Measurements from ENCODE around the gene RNF175. TPM values are rescaled to one million over a fixed set of nuclear protein-coding genes. Genes with fewer than 3 reads are reported as not detected.

RNF175 gene
- total and polyA plus RNA-seq, 10 donors = 0.26 to 1.9 (median 0.46) TPM; not detected in 1

DNA sequence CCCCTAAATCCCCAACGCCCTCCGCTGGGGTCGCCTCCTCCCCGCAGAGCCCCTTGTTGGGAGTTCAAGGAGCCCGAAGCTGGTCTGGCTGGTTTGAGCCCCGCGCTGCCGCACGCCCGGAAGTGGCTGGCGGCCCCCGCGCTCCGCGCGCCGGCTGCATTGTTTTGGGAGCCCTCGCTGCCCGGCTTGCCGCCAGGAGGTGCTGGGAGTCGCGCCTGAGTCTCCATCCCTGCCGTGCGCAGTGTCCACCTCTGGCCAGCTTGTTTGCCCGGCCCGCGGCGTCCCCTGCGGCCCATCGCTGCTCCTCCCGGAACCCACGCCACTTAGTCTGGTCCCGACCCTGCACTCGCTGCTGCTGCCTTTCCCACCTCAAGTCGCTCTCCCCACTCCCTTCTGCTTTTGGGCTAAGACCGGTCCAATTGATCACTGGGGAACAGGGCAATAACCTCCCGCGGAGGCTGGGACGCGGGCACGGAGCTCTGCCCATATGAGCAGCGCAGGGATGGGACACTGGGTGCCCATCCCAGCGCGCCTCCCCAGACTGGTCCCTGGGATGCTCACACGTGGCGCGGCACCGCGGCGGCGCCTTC lies 31.2 kb upstream of the RNF175 start:
- no peaks in the 10 kb centered on the region for H3K36me3 ChIP-seq
- peak; percentile 84 for DNase-seq

GRCh38 chr4:153790500-153790865 lies 30.7 kb upstream of the RNF175 start:
- intact Hi-C loops (cut with DNase I; ENCODE audit: low total_unique reads) = no loop called here
- peaks cover 15 to 100% (median 82%) of the 10 kb centered on the region in 7 donors for H3K27me3 ChIP-seq (replicated peaks in 1 of 7)
- no peak overlapping the region for H3K27ac ChIP-seq
- no peak for DNase-seq
- TF ChIP-seq POLR2A (IDR thresholded peaks at IDR 0.05) (no peak), POLR2AphosphoS5 (IDR thresholded peaks at IDR 0.05) (no peak)
- TF ChIP-seq, protein P1, sequence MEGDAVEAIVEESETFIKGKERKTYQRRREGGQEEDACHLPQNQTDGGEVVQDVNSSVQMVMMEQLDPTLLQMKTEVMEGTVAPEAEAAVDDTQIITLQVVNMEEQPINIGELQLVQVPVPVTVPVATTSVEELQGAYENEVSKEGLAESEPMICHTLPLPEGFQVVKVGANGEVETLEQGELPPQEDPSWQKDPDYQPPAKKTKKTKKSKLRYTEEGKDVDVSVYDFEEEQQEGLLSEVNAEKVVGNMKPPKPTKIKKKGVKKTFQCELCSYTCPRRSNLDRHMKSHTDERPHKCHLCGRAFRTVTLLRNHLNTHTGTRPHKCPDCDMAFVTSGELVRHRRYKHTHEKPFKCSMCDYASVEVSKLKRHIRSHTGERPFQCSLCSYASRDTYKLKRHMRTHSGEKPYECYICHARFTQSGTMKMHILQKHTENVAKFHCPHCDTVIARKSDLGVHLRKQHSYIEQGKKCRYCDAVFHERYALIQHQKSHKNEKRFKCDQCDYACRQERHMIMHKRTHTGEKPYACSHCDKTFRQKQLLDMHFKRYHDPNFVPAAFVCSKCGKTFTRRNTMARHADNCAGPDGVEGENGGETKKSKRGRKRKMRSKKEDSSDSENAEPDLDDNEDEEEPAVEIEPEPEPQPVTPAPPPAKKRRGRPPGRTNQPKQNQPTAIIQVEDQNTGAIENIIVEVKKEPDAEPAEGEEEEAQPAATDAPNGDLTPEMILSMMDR (IDR thresholded peaks at IDR 0.05 in 8 of 11, conservative IDR thresholded peaks at IDR 0.05 in 3 of 11) = no peak
- no peaks in the 10 kb centered on the region for H3K36me3 ChIP-seq
- H3K9me3 ChIP-seq = no peaks in the 10 kb centered on the region
- H3K4me3 ChIP-seq = peak overlapping the region in 5 of 8 donors; percentile 28 to 64 (median 33)
- WGBS, 5 donors = 11 to 44% (median 21%) methylated on average over 10 of the region's 10 CpGs
- peaks cover 30 to 57% (median 51%) of the 10 kb centered on the region in 6 donors for H3K4me1 ChIP-seq

More for the DNA sequence above, 31.2 kb upstream of the RNF175 start:
- peak in 1 of 3 donors; percentile 20 for TF ChIP-seq POLR2AphosphoS5 (IDR thresholded peaks at IDR 0.05)
- TF ChIP-seq, protein P1 (IDR thresholded peaks at IDR 0.05 in 8 of 11, conservative IDR thresholded peaks at IDR 0.05 in 3 of 11) = peak in 1 of 11 experiments; percentile 19
- TF ChIP-seq POLR2A (IDR thresholded peaks at IDR 0.05) = no peak
- no peak overlapping the region for H3K27ac ChIP-seq
- peak overlapping the region in 7 of 8 donors; percentile 1 to 64 (median 28) for H3K4me3 ChIP-seq
- H3K4me1 ChIP-seq = peaks cover 30 to 57% (median 51%) of the 10 kb centered on the region in 6 donors
- intact Hi-C loops (cut with DNase I; ENCODE audit: low total_unique reads) = no loop called here
- H3K9me3 ChIP-seq = no peaks in the 10 kb centered on the region
- peaks cover 14 to 97% (median 79%) of the 10 kb centered on the region in 7 donors for H3K27me3 ChIP-seq (replicated peaks in 1 of 7)
- 4 to 9% (median 4%) methylated on average over 20 to 51 of the region's 51 CpGs for WGBS, 5 donors

- TF ChIP-seq POLR2AphosphoS5 (IDR thresholded peaks at IDR 0.05) (no peak), POLR2A (IDR thresholded peaks at IDR 0.05) (no peak)
- TF ChIP-seq, protein P1 (IDR thresholded peaks at IDR 0.05 in 8 of 11, conservative IDR thresholded peaks at IDR 0.05 in 3 of 11) = no peak
- Histone ChIP-seq H3K27me3 (replicated peaks in 1 of 7) (peaks cover 15 to 98% (median 86%) of the 10 kb centered on the region in 7 donors), H3K9me3 (no peaks in the 10 kb centered on the region), H3K4me3 (peak overlapping the region in 1 of 8 donors; percentile 64), H3K27ac (no peak overlapping the region), H3K36me3 (no peaks in the 10 kb centered on the region), H3K4me1 (peaks cover 30 to 57% (median 51%) of the 10 kb centered on the region in 6 donors)
- intact Hi-C loops (cut with DNase I; ENCODE audit: low total_unique reads) = no loop called here
- 19 to 39% (median 23%) methylated on average over 26 to 28 of the region's 28 CpGs for WGBS, 5 donors
- no peak for DNase-seq
Measured at GRCh38 chr4:153789741-153790499, 30.1 kb upstream of the RNF175 start.

Data from spleen (tissue), 11 donors.